ENCODE data around the gene SPTBN1.

- TF ChIP-seq CTCF (IDR thresholded peaks at IDR 0.05; ENCODE audit: poor library complexity): no peak
- TF ChIP-seq EZH2 (IDR thresholded peaks at IDR 0.05; ENCODE audit: borderline replicate concordance): no peak
- no peak for TF ChIP-seq EZH2phosphoT487 (IDR thresholded peaks at IDR 0.05; ENCODE audit: low read depth, severe bottlenecking, unreplicated experiment)
Observed at GRCh38 chr2:54478899-54479298, 22.8 kb downstream of the SPTBN1 start.
